ENCODE results near the gene C18orf32.

- TF ChIP-seq GATA3 (IDR thresholded peaks at IDR 0.05; ENCODE audit: low read depth, low read length) (no peak), GATA2 (IDR thresholded peaks at IDR 0.05; ENCODE audit: low read depth, low read length) (no peak)
These were observed 29.4 kb downstream of the C18orf32 start for GRCh38 chr18:49457616-49458015.
